ENCODE data around the gene CPSF4L.
"Not testable (repeated sequence)": the region's sequence is repeated elsewhere in the genome, so short reads cannot be mapped to it uniquely, and the experiment has no call there.

Gene CPSF4L

GRCh38 chr17:73268582-73269328 is 7.1 kb upstream of the CPSF4L start:
- no peak for DNase-seq (ENCODE audit: low read depth in 2 of 2)

- DNase-seq (ENCODE audit: low read depth in 2 of 2): no peak
These were observed 6.2 kb upstream of the CPSF4L start for GRCh38 chr17:73267648-73268537.

GRCh38 chr17:73266796-73267195 is 5.1 kb upstream of the CPSF4L start:
- DNase-seq (ENCODE audit: low read depth in 2 of 2): no peak

DNA sequence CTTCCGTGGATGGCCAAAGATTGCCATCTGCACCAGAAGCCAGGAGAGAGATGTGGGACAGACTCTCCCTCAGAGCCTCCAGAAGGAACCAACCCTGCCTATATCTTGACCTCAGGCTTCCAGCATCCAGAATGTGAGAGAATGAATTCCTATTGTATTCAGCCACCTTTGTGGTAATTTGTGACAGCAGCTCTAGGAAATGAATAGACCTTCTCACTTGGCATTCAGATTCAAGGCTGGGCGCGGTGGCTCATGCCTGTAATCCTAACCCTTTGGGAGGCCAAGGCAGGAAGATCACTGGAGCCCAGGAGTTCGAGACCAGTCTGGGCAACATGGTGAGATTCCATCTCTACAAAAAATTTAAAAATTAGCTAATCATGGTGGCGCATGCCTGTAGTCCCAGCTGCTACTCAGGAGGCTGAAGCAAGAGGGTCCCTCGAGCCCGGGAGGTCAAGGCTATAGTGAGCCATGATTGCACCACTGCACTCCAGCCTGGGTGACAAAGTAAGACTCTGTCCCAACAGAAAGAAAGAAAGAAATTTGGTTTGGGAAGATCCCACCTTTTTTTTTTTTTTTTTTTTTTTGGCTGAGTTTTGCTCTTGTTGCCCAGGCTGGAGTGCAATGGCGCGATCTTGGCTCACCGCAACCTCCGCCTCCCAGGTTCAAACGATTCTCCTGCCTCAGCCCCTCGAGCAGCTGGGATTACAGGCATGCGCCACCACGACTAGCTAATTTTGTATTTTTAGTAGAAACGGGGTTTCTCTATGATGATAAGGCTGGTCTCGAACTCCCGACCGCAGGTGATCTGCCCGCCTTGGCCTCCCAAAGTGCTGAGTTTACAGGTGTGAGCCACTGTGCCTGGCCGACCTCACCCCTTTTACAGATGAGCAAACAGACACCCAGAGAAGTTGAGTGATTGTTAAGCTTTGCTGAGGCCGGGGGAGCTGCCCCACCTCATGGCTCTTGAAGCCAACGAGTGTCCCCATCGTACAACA is 4.3 kb upstream of the CPSF4L start:
- no peak for DNase-seq (ENCODE audit: low read depth in 2 of 2)

GRCh38 chr17:73264448-73264847 is 2.8 kb upstream of the CPSF4L start:
- DNase-seq (ENCODE audit: low read depth in 2 of 2): not testable (repeated sequence)

DNA sequence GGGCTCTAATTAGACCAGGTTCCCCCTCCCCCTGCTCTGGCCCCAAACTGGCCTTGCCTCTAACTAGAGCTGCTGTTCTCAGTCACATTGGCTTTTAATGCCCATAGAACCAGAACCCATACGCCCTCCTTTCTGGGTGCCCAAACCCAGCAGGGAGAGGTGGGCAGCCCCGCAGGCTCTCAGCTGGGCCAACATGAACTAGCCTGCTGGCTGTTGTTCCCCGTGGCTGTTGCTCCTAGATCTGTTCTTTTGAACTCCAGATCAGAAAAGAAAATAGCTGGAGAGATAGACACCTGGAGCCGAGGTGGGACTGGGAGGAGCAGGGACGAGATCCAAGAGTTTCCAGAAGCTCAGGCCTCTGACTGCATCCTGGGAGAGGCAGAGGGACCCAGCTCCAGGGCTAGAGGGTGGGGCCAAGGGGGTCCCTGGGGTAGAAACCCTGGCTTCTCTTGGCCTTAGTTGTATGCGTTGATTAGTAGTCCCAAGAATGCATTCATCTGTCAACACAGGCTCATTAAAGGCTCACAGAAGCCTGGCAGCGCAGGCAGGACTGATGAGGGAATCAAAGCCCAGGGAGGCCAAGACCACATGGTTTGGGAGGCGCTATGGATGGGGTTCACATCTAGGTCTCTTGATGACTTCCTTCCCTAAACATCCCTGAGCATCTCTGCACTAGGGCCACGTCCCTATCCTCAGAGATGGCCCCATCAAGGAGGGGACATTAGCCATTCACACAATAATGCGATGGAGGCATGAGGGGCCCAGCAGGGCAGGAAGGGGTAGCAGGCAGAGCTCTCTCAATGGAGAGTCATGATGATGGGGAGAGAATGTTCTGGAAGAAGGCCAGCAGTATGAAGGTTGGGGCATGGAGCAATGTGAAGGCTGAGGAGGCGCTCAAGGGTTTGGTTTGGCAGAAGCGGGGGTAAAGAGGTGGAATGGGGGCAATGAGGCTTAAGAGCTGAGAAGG is 1.3 kb upstream of the CPSF4L start:
- no peak for DNase-seq (ENCODE audit: low read depth in 2 of 2)

DNA sequence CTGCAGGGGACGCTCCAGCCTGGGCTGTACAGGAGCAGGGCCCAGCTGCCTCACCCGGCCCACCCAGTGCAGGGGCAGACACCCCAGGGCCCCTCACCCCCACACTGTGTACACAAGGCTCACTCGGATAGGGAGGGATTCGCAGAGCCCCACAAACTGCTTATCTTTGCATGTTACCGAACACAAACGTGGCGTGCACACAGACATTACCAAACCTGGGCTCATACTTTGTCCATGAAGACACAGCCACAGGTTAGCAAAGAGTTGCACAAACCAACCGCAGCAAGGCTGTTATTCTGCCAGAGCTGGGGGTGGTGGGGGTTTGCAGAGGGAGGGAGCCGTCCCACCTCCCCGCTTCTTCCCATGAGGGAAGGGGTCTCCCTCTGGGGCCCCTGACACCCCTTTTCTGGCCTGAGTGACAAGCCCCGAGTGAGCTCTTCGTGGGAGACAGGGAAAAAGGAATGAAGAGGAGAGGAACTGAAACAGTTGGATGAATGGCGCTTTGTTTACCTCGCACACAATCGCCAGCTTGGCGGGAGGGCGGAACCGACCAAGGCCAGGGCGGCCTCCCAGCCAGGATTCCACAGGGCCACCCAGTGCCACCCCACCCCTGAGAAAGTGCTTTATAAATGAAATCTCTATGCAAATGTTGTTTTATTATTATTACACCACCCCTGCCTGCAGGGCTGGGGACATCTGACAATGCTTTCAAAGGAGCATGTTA is 434 bp upstream of the CPSF4L start:
- DNase-seq (ENCODE audit: low read depth in 2 of 2): no peak

GRCh38 chr17:73257516-73257915 is 4.2 kb downstream of the CPSF4L start:
- DNase-seq (ENCODE audit: low read depth in 2 of 2): no peak

DNA sequence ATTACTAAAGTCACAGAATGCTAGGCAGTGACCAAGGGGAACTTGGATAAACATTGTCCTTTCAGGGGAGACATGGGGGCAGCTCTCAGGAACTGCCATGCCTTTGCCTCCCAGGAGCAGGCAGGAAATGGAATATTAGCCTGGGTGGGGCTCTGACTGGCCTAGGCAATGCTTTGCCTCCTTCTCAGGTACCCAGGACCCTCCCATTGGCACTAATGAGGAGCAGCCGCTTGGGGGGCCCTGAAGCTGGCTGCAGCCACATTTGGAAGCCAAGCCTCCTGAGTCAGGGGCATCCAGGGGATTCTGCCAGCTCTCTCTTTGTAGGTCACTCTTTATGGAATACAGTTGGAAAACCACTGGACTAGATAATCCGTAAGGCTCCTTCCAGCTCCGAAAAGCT is 5.5 kb downstream of the CPSF4L start:
- no peak for DNase-seq (ENCODE audit: low read depth in 2 of 2)

- DNase-seq (ENCODE audit: low read depth in 2 of 2): peak; percentile 42 to 47
These were observed 6.0 kb downstream of the CPSF4L start for GRCh38 chr17:73255671-73256181.

DNA sequence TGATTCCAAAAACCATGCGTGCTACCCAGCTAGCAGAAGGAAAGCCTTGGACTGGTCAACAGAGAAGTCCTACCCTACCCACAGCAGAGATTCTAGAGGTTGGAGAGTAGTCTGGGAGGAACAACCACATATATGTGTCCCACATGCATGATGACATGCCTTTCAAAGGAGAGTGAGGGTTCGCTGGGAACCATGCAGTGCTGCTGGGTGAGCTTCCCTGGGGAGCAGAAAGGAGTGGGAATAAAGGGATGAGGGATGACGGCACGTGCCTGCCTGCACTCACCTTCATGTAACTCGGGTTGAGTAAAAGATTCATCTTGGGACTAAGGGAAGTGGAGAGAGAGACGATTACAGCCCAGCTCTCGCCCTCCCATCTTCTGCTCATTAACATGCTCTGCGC is 9.8 kb downstream of the CPSF4L start:
- no peak for DNase-seq (ENCODE audit: low read depth in 2 of 2)

DNA sequence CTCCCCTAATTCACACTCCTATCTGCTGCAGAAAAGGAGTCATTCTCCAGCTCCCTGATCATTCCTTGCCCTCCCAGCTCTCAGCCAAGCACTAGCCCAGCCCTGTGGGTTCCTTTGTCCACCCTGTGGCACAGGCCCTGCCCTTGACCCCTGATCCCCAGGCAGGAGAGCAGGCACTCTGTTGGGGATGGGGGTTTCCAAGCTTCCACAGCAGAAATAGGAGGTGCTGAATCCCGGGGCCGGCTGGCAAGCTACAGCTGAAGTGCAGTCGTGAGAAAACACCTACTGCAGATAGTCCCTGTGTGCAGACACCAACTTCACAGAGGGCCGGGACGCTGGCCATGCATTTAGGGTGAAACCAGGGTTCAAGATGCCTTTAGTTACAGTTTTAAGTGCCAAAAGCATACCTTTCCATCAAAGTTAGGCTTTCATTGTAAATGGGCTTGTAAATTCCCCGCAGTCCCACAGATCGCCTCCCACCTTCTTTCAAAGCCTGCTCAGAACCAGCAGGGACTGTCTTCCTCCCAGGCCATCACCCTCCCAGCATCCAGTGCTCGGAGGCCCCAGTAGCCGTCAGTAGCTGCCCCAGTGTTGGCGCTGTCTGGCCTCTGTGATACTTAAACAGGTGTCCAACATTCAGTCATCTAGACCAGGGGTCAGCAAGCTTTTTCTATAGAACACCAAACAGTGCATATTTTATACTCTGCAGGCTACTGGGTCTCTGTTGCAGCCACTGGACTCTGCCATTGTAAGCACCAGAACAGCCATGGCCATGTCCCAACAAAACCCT is 10.6 kb downstream of the CPSF4L start:
- no peak for DNase-seq (ENCODE audit: low read depth in 2 of 2)

DNA sequence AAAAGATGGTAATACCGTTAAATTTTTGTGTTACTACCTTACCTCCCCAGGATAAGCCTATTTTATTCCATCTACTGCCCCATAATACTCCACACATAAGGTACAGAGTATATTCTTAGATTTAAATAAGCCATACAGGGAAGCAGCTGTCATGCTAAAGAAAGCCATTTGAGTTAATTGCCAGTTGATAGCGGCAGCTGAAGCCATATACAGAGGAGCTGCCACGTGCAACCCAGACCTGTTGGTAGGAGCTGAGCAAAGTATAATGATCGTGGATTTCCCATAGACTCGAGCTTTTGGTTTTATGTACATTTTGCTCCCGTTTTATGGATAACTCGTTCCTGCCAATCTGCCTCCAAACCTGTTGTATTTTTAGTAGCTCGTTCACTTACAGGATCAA is 12.0 kb downstream of the CPSF4L start:
- no peak for DNase-seq (ENCODE audit: low read depth in 2 of 2)

- DNase-seq (ENCODE audit: low read depth in 2 of 2): no peak
These were observed 13.1 kb downstream of the CPSF4L start for GRCh38 chr17:73248532-73248931.

- no peak for DNase-seq (ENCODE audit: low read depth in 2 of 2)
These were observed 14.0 kb downstream of the CPSF4L start for GRCh38 chr17:73247726-73248125.

DNA sequence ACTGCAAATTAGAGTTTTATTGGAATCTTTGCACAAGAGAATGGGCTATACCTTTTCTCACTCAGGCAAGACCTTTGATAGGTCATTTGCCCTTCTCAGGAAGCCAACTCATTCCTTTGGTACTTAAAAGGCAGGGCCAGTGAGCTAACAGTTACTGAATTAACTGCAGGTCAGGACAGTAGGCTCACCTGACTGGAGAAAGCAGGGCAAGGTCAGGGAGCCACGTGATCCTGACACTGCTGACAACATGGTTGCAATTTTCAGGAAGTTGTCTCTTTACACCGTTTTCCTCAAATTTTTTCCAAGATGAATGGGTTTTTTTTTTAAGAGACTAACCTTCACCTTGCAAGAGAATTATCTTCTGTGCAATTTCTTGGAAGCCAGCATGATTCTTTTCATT is 21.1 kb downstream of the CPSF4L start:
- DNase-seq (ENCODE audit: low read depth in 2 of 2): no peak

GRCh38 chr17:73237714-73238113 is 24.0 kb downstream of the CPSF4L start:
- DNase-seq (ENCODE audit: low read depth in 2 of 2): no peak

- no peak for DNase-seq (ENCODE audit: low read depth in 2 of 2)
These were observed 26.9 kb downstream of the CPSF4L start for GRCh38 chr17:73234736-73235135.
